GM12874 (cell line): ENCODE measurements around the gene IDE.
A peak's percentile ranks its signal among the peaks of the same experiment; 100 is the strongest.

Experiments
- TF ChIP-seq, protein P1 (sequence below): IDR thresholded peaks from 2 replicates; pipeline ENCODE4 v1.5.1; 2011; ENCODE audit warnings: low read depth, mild to moderate bottlenecking, control low read depth, low read length, moderate library complexity; ENCODE audit not compliant: insufficient read depth

Gene IDE

DNA sequence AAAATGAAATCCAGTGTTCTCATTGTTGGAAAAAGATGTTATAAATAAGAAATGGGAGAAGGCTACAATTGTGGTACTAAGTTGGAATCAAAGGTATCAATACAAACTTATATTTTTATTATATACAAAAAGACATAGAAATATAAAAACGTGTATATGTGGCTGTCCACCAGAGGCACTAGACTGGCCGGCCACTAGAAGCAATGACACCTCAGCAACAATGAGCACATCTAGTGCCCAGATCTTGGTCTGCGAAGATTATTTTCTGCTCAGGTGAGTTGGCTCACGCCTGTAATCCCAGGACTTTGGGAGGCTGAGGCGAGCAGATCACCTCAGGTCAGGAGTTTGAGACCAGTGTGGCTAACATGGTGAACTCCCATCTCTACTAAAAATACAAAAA lies 21.6 kb downstream of the IDE start:
- TF ChIP-seq, protein P1, sequence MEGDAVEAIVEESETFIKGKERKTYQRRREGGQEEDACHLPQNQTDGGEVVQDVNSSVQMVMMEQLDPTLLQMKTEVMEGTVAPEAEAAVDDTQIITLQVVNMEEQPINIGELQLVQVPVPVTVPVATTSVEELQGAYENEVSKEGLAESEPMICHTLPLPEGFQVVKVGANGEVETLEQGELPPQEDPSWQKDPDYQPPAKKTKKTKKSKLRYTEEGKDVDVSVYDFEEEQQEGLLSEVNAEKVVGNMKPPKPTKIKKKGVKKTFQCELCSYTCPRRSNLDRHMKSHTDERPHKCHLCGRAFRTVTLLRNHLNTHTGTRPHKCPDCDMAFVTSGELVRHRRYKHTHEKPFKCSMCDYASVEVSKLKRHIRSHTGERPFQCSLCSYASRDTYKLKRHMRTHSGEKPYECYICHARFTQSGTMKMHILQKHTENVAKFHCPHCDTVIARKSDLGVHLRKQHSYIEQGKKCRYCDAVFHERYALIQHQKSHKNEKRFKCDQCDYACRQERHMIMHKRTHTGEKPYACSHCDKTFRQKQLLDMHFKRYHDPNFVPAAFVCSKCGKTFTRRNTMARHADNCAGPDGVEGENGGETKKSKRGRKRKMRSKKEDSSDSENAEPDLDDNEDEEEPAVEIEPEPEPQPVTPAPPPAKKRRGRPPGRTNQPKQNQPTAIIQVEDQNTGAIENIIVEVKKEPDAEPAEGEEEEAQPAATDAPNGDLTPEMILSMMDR = peak; percentile 42; the same call in 1 of the 2 replicates

DNA sequence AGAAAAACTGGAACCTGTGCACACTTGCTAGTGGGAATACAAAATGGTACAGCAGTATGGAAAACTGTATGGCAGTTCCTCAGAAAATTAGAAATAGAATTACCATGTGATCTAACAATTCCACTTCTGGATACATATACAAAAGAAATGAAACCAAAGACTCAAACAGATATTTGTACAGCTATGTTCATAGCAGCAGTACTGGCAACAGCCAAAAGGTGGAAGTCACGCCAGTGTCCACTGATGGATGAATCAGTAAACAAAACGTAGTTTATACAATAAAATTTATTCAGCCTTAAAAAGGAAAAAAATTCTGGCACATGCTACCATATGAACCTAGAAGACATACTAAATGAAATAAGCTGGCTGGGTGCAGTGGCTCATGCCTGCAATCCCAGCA lies 23.0 kb downstream of the IDE start:
- TF ChIP-seq, protein P1 = 0 out of 2 replicates have a peak, but pooled peaks have one; percentile 18

DNA sequence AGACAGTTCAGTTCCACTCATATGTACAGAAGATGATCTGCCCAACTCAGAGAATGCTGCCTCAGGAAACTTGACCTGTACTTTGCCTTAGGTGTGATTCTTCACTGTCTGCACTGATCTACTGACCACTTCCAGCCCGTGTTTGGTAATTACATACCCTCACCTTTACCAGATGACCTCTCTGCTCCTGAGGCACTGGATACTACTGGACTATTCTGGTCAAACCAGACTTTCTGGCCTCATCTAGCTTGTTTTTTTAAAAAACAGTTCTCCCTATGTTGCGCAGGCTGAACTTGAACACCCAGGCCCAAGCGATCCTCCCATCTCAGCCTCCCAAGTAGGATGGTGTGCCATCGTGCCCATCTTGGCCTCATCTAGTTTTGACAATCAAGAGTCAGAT lies 26.2 kb downstream of the IDE start:
- TF ChIP-seq, protein P1 = no peak

DNA sequence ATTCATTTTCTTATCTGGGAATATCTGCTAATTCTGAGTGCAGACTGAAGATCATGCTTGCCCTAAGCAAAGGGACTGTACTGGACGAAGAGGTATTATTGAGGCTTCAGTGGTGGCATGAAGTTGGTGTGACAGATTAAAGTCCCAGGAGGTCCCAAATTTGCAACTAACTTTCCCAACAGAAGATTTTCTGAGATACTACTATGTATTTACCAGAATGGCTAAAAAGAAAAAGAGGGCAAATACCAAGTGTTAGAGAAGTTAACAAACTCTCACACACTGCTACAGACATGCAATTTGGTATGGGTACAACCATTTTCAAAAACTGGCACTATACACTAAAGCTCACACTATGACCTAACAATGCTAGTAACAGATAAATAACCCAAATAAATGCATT lies 28.3 kb downstream of the IDE start:
- TF ChIP-seq, protein P1 = no peak

DNA sequence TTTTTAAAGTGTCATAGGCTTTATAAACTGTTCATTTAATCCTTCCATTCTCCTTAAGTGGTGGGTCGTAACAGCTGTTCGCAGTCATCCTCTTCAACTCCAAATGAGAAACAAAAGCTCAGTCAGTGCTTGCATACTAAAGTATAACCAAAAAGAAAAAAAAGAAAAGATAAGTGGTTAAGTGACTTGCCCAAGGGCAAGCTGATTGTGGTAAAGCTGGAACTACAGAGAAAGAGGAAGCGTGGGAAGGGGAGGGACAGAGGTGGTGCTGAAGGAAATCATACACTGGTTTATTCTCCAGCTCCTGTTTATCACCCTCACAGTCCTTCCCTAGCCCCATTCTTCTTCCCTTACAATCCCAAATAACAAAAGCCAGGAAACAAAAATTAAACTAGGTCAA lies 29.6 kb downstream of the IDE start:
- TF ChIP-seq, protein P1 = no peak

DNA sequence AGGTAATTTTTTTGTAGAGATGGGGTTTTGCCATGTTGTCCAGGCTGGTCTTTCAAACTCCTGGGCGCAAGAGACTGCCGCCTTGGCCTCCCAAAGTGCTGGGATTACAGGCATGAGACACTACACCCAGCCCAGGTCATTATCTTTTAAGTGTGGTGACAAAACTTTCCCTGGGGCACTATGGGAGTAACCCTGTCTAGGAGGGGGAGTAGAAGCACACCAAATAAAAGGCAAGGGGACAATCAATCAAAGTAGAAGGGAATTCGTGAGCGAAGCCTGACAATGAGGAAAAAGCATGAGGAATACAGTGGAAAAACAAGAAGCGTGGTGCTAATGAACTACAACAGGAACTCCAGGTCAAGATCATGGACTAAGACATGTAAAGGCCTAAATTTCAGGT lies 31.4 kb downstream of the IDE start:
- TF ChIP-seq, protein P1 = no peak

DNA sequence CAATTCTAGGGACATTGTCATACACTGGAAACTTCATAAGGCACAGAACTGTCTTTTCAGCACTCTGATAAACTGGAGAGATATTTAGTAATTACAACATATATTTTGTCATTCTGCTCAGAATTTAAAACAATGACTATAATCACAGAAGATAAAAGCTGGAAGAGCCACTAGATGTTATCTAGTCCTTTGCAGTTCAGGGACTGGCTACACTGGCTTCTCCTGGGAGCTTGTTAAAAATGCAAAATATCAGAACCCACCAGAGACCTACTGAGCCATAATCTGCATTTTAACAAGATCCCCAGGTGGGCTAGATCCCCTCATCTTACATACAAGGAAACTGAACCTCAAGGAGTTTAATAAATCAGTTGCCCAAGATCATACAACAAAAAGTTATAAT lies 32.3 kb downstream of the IDE start:
- TF ChIP-seq, protein P1 = no peak
